Measurements from ENCODE around the gene SLC10A7. TPM values are rescaled to one million over a fixed set of nuclear protein-coding genes. Genes with fewer than 3 reads are reported as not detected.
A peak's percentile ranks its signal among the peaks of the same experiment; 100 is the strongest.

Gene SLC10A7
- total RNA-seq, 1 experiment from 2014 or later = 15.9 TPM

DNA sequence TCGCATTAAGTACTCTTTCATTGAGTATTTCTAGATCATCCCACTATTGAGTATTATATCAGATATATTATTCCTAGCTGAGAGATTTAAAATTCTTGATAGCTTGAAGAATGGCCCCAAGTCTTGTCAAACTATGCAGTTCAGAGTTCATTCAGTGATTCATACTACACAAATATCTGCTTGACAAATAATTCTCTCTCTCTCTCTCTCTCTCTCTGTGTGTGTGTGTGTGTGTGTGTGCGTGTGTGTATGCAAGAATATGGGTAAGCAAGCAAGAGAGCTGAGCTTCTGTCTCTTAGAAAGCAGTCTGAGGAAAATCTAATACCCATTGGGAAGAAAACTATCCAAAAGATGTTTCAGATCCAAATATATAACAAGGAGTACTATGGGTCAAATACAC, 142.0 kb downstream of the SLC10A7 start:
- CTCF ChIA-PET = interaction anchor here (0.6 to 0.7 kb wide), 2 partner anchors 9 to 148 kb away, joined by 3 to 6 read pairs; no protein-coding TSS in a partner anchor
- Mint-ChIP-seq H3K27me3 (ENCODE audit: unreplicated experiment) (no peaks in the 10 kb centered on the region), H3K27ac (ENCODE audit: unreplicated experiment) (no peak overlapping the region), H3K9me3 (ENCODE audit: low read depth, unreplicated experiment) (no peaks in the 10 kb centered on the region), H3K36me3 (ENCODE audit: insufficient read depth, unreplicated experiment) (no peaks in the 10 kb centered on the region), H3K4me3 (ENCODE audit: low read depth, unreplicated experiment) (no peak overlapping the region), H3K4me1 (ENCODE audit: low read depth, unreplicated experiment) (peaks cover 9% of the 10 kb centered on the region)
- no TSS peak for BruUV-seq (replicated peaks)
- TF ChIP-seq, protein P1, sequence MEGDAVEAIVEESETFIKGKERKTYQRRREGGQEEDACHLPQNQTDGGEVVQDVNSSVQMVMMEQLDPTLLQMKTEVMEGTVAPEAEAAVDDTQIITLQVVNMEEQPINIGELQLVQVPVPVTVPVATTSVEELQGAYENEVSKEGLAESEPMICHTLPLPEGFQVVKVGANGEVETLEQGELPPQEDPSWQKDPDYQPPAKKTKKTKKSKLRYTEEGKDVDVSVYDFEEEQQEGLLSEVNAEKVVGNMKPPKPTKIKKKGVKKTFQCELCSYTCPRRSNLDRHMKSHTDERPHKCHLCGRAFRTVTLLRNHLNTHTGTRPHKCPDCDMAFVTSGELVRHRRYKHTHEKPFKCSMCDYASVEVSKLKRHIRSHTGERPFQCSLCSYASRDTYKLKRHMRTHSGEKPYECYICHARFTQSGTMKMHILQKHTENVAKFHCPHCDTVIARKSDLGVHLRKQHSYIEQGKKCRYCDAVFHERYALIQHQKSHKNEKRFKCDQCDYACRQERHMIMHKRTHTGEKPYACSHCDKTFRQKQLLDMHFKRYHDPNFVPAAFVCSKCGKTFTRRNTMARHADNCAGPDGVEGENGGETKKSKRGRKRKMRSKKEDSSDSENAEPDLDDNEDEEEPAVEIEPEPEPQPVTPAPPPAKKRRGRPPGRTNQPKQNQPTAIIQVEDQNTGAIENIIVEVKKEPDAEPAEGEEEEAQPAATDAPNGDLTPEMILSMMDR (IDR thresholded peaks at IDR 0.05; ENCODE audit: unreplicated experiment) = no peak
- intact Hi-C loops (cut with micrococcal nuclease; ENCODE audit: unreplicated experiment) = no loop called here
- DNase-seq = peak; percentile 3

DNA sequence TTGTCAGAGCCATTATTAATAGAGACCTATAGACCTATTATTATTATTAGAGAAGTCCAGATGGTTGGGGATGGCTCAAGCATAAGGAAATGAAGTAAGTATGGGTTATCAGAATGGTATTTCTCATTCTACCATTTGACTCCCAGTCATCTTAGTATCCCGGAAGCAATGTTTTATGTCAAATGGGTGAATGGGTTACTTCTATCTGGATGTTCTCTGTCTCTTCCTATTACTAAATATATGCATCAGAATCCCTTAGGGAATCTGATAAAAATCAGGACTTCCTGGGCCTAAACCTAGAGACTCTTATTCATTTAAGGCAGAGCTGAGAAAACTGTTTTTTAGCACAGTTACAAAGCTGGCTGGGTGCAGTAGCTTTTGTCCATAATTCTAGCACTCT, 149.9 kb downstream of the SLC10A7 start:
- no peak overlapping the region for H3K4me3 Mint-ChIP-seq (ENCODE audit: low read depth, unreplicated experiment)
- no peaks in the 10 kb centered on the region for H3K4me1 Mint-ChIP-seq (ENCODE audit: low read depth, unreplicated experiment)
- no peaks in the 10 kb centered on the region for H3K27me3 Mint-ChIP-seq (ENCODE audit: unreplicated experiment)
- no TSS peak for BruUV-seq (replicated peaks)
- no peak overlapping the region for H3K27ac Mint-ChIP-seq (ENCODE audit: unreplicated experiment)
- CTCF ChIA-PET = no interaction called here
- TF ChIP-seq, protein P1 (IDR thresholded peaks at IDR 0.05; ENCODE audit: unreplicated experiment) = no peak
- intact Hi-C loops (cut with micrococcal nuclease; ENCODE audit: unreplicated experiment) = no loop called here
- no peak for DNase-seq
- no peaks in the 10 kb centered on the region for H3K36me3 Mint-ChIP-seq (ENCODE audit: insufficient read depth, unreplicated experiment)
- no peaks in the 10 kb centered on the region for H3K9me3 Mint-ChIP-seq (ENCODE audit: low read depth, unreplicated experiment)

DNA sequence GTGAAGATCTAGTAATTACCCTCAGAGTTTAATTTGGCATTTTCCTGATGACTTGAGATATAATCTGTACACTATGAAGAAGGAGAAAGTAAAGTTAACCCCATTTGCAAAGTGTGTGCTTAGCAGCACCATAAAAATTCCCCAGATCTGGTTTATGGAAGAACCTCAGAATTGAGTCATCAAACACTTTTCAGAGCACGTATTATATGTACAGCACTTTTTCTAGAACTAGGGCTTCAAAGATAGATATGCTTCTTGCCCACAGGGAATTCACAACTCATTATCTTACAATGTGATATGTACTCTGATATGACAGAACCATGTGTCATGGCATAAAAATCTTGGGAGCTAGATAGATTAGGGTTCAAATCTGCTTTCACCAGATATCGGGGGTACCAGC, 150.9 kb downstream of the SLC10A7 start:
- no peak overlapping the region for H3K27ac Mint-ChIP-seq (ENCODE audit: unreplicated experiment)
- DNase-seq = no peak
- intact Hi-C loops (cut with micrococcal nuclease; ENCODE audit: unreplicated experiment) = no loop called here
- CTCF ChIA-PET = no interaction called here
- H3K4me3 Mint-ChIP-seq (ENCODE audit: low read depth, unreplicated experiment) = no peak overlapping the region
- BruUV-seq (replicated peaks) = no TSS peak
- no peaks in the 10 kb centered on the region for H3K4me1 Mint-ChIP-seq (ENCODE audit: low read depth, unreplicated experiment)
- H3K27me3 Mint-ChIP-seq (ENCODE audit: unreplicated experiment) = no peaks in the 10 kb centered on the region
- no peaks in the 10 kb centered on the region for H3K36me3 Mint-ChIP-seq (ENCODE audit: insufficient read depth, unreplicated experiment)
- no peaks in the 10 kb centered on the region for H3K9me3 Mint-ChIP-seq (ENCODE audit: low read depth, unreplicated experiment)
- TF ChIP-seq, protein P1 (IDR thresholded peaks at IDR 0.05; ENCODE audit: unreplicated experiment) = no peak

DNA sequence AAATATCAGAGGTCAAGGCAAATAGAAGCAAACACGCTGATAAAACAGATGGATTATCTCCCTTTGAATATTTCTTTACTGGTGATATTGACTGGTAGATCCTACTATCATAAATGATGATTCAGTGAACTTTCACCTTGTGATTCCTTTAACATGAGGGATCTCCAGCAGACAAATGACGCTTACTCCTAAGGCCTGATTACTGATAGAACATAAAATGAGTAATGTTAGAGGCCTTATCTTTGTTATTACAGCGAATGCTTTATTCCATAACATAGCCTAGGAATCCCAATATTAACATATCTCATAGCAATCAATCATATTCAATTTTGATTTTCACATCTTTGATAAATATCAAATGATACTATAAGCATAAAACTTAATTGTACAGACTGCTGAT, 152.3 kb downstream of the SLC10A7 start:
- BruUV-seq (replicated peaks) = no TSS peak
- no peak overlapping the region for H3K4me3 Mint-ChIP-seq (ENCODE audit: low read depth, unreplicated experiment)
- TF ChIP-seq, protein P1 (IDR thresholded peaks at IDR 0.05; ENCODE audit: unreplicated experiment) = no peak

More for the DNA sequence above, 152.3 kb downstream of the SLC10A7 start:
- Mint-ChIP-seq H3K27me3 (ENCODE audit: unreplicated experiment) (no peaks in the 10 kb centered on the region), H3K36me3 (ENCODE audit: insufficient read depth, unreplicated experiment) (no peaks in the 10 kb centered on the region), H3K4me1 (ENCODE audit: low read depth, unreplicated experiment) (no peaks in the 10 kb centered on the region), H3K9me3 (ENCODE audit: low read depth, unreplicated experiment) (no peaks in the 10 kb centered on the region), H3K27ac (ENCODE audit: unreplicated experiment) (no peak overlapping the region)
- CTCF ChIA-PET = no interaction called here
- intact Hi-C loops (cut with micrococcal nuclease; ENCODE audit: unreplicated experiment) = no loop called here
- no peak for DNase-seq
